Endothelial cell of umbilical vein (primary cell): ENCODE measurements around the gene MMP2. TPM values are rescaled to one million over a fixed set of nuclear protein-coding genes. Genes with fewer than 3 reads are reported as not detected.

Experiments used
- BruUV-seq: library from RNA; stranded (reverse); fragments of 400-500 nt; replicated peaks from 2 replicates; lab custom pipeline; 2021; lab: Mats Ljungman, UMichigan
- CTCF ChIA-PET: fragments of 300-600, 350-600 bp; sonication (Branson Sonifier 250); formaldehyde crosslinking; loops from one replicate; lab custom pipeline; 2021; ENCODE audit warnings: antibody characterized with exemption, inconsistent platforms; lab: Charles Lee
- POLR2A ChIA-PET: fragments of 300-600, 350-600 bp; sonication (Branson Sonifier 250); formaldehyde crosslinking; loops from one replicate; lab custom pipeline; 2021; ENCODE audit warnings: antibody characterized with exemption, inconsistent platforms; lab: Charles Lee
- DNase-seq: peaks from one replicate; pipeline ENCODE4 v3.0.0-alpha.2; 2011; ENCODE audit warnings: low read depth, low spot score
- FAIRE-seq: peaks from 2 replicates; lab custom pipeline; 2011; peaks lifted over from hg19 to GRCh38; lab: Jason Lieb, UNC
- H2AFZ ChIP-seq: 2 replicates; pipeline ENCODE4 v1.6.0; 2012; ENCODE audit warnings: low read depth, low read length, control low read depth, inconsistent platforms
- H3K27ac ChIP-seq: 2 replicates; pipeline ENCODE4 v1.5.1; 2011; ENCODE audit warnings: low read depth, mild to moderate bottlenecking, control low read depth, low read length, moderate library complexity; ENCODE audit not compliant: insufficient read depth
- H3K27me3 ChIP-seq, 2 experiments: 2 replicates each; pipeline versions ENCODE4 v1.6.0 to v1.6.1; 2011; ENCODE audit warnings: low read length in 2 of 2, mixed read lengths in 1 of 2; ENCODE audit not compliant: control insufficient read depth in 2 of 2, insufficient read depth in 2 of 2
- H3K36me3 ChIP-seq, 2 experiments: 2 replicates in 1 of 2; 3 replicates in 1 of 2; pipeline ENCODE4 v1.5.1; 2011; ENCODE audit warnings: low read length in 2 of 2, mild to moderate bottlenecking in 1 of 2, moderate library complexity in 1 of 2; ENCODE audit not compliant: control insufficient read depth in 2 of 2, insufficient read depth in 2 of 2; ENCODE audit errors: extremely low read depth in 1 of 2
- H3K4me1 ChIP-seq: 3 replicates; pipeline ENCODE4 v1.5.1; 2011; ENCODE audit warnings: mild to moderate bottlenecking, low read length; ENCODE audit not compliant: control insufficient read depth, insufficient read depth; ENCODE audit errors: extremely low read depth
- H3K4me2 ChIP-seq: 2 replicates; pipeline ENCODE4 v1.6.1; 2011; ENCODE audit warnings: low read length, control low read depth, mixed read lengths; ENCODE audit not compliant: insufficient read depth
- H3K4me3 ChIP-seq, 3 experiments: fragments of 200-600 bp in 1 of 3; sonication (generic), shearing (Covaris generic) in 1 of 3; replicated peaks in 1 of 3; 2 replicates each; pipeline ENCODE4 v1.5.1; 2011 to 2016; ENCODE audit warnings: control low read depth in 3 of 3, low read length in 3 of 3, mild to moderate bottlenecking in 2 of 3, inconsistent platforms in 1 of 3, low read depth in 1 of 3, moderate library complexity in 1 of 3; ENCODE audit not compliant: insufficient read depth in 1 of 3
- H3K79me2 ChIP-seq: 2 replicates; pipeline ENCODE4 v1.6.0; 2012; ENCODE audit warnings: low read length, inconsistent platforms; ENCODE audit not compliant: control insufficient read depth, insufficient read depth
- H3K9ac ChIP-seq: replicated peaks from 2 replicates; pipeline ENCODE3; 2011; ENCODE audit warnings: low read length, control low read depth; ENCODE audit not compliant: insufficient read depth; ENCODE audit errors: extremely low read depth
- H3K9me1 ChIP-seq: replicated peaks from 3 replicates; pipeline ENCODE4 v1.6.0; 2011; ENCODE audit warnings: mild to moderate bottlenecking, low read length; ENCODE audit not compliant: control insufficient read depth, insufficient read depth; ENCODE audit errors: extremely low read depth
- H3K9me3 ChIP-seq: replicated peaks from 2 replicates; pipeline ENCODE4 v1.5.1; 2012; ENCODE audit warnings: low read length, inconsistent platforms; ENCODE audit not compliant: control insufficient read depth, insufficient read depth
- H4K20me1 ChIP-seq: replicated peaks from 2 replicates; pipeline ENCODE3; 2011; ENCODE audit warnings: mild to moderate bottlenecking, low read length; ENCODE audit not compliant: control insufficient read depth, insufficient read depth; ENCODE audit errors: extremely low read depth
- CTCF ChIP-seq, 2 donors: IDR thresholded peaks; 1 replicate in 1 of 2; 2 replicates in 1 of 2; pipeline ENCODE4 v1.5.1; 2011; ENCODE audit warnings: low read length in 2 of 2, mild to moderate bottlenecking in 2 of 2, moderate library complexity in 2 of 2, control low read depth in 1 of 2, inconsistent platforms in 1 of 2, low read depth in 1 of 2; ENCODE audit not compliant: insufficient read depth in 1 of 2; ENCODE audit errors: extremely low read depth in 1 of 2
- EZH2 ChIP-seq: IDR thresholded peaks from 2 replicates; pipeline ENCODE4 v1.6.1; 2012; ENCODE audit warnings: borderline replicate concordance, low read depth, mild to moderate bottlenecking, moderate library complexity, low read length, inconsistent platforms; ENCODE audit not compliant: severe bottlenecking
- FOS ChIP-seq: IDR thresholded peaks from 2 replicates; pipeline ENCODE4 v1.6.1; 2011; ENCODE audit warnings: mild to moderate bottlenecking, low read length, moderate library complexity, borderline replicate concordance; ENCODE audit not compliant: insufficient read depth
- GATA2 ChIP-seq: IDR thresholded peaks from 2 replicates; pipeline ENCODE4 v1.7.0; 2011; ENCODE audit warnings: low read depth, mild to moderate bottlenecking, moderate library complexity, mixed read lengths, low read length; ENCODE audit not compliant: insufficient read length, insufficient read depth
- JUN ChIP-seq: IDR thresholded peaks from 2 replicates; pipeline ENCODE4 v1.6.1; 2011; ENCODE audit warnings: borderline replicate concordance, low read depth; ENCODE audit not compliant: insufficient read length, insufficient read depth
- MAX ChIP-seq: IDR thresholded peaks from 2 replicates; pipeline ENCODE4 v1.6.1; 2011; ENCODE audit not compliant: insufficient read depth, insufficient read length
- MYC ChIP-seq: IDR thresholded peaks from one replicate; pipeline ENCODE4 v1.6.1; 2011; ENCODE audit warnings: mild to moderate bottlenecking, low read depth, low read length
- POLR2A ChIP-seq: IDR thresholded peaks from 2 replicates; pipeline ENCODE4 v1.6.1; 2012; ENCODE audit warnings: low read depth, mild to moderate bottlenecking, control low read depth, low read length
- POLR2AphosphoS5 ChIP-seq: IDR thresholded peaks from 2 replicates; pipeline ENCODE4 v1.6.1; 2012; ENCODE audit warnings: low read depth, mild to moderate bottlenecking, control low read depth, low read length, moderate library complexity; ENCODE audit not compliant: insufficient read depth
- dilution Hi-C: fragments of 300-500 bp; cut with MboI; formaldehyde crosslinking; loops from one replicate; pipeline ENCODE4 v1.15.0; 2019; ENCODE audit warnings: low sequenced_read_pairs; ENCODE audit not compliant: extremely low pct_ligation_motif_present
- intact Hi-C: fragments of 100-400 bp; cut with micrococcal nuclease; formaldehyde crosslinking; loops from one replicate; pipeline ENCODE4 v1.10.0; 2022
- polyA plus RNA-seq, 4 experiments: library from polyadenylated mRNA; depleted of rRNA in 3 of 4; stranded (reverse) in 3 of 4; unstranded in 1 of 4; fragments of >200 nt; gene quantifications; 2 replicates each; pipeline versions ENCODE4 v1.2.1 to v1.2.3, GENCODE V29; 2011 to 2012; ENCODE audit warnings: missing spikeins in 1 of 4
- total RNA-seq: library from RNA; stranded (reverse); gene quantifications from 2 replicates; pipeline ENCODE4 v1.2.3, GENCODE V29; 2021

MMP2 gene
- total and polyA plus RNA-seq, 2 donors (not counting 3 experiments of a cell fraction or from before 2014, with no cell fraction given), result 771 to 1,508 TPM

GRCh38 chr16:55499951-55500529, 21.0 kb downstream of the MMP2 start:
- no TSS peak for BruUV-seq
- Histone ChIP-seq H3K79me2 (no peaks in the 10 kb centered on the region), H3K9me1 (no peaks in the 10 kb centered on the region), H3K9me3 (no peaks in the 10 kb centered on the region), H2AFZ (no peak overlapping the region), H3K36me3 (peaks cover 38 to 41% of the 10 kb centered on the region in 2 experiments), H3K4me1 (peaks cover 80% of the 10 kb centered on the region), H3K9ac (peak overlapping the region; percentile 79), H3K4me2 (peak overlapping the region; percentile 4), H3K27me3 (no peaks in the 10 kb centered on the region), H3K4me3 (no peak overlapping the region), H4K20me1 (no peaks in the 10 kb centered on the region), H3K27ac (peak overlapping the region; percentile 95)
- CTCF ChIA-PET, result interaction anchor here (0.9 to 5.5 kb wide), 10 partner anchors 10 to 202 kb away, joined by 3 to 34 read pairs (median 6); no protein-coding TSS in a partner anchor
- POLR2A ChIA-PET, result interaction anchor here (0.6 to 1.6 kb wide), 2 partner anchors 10 to 20 kb away, joined by 4 to 6 read pairs; no protein-coding TSS in a partner anchor
- TF ChIP-seq MYC (peak; percentile 85), POLR2A (peak; percentile 61), MAX (peak; percentile 52), CTCF (IDR thresholded peaks at IDR 0.05; ENCODE audit: extremely low read depth in 1 of 2, insufficient read depth in 1 of 2, low read depth in 1 of 2, low read length in 2 of 2) (no peak), POLR2AphosphoS5 (peak; percentile 80), JUN (peak; percentile 78), FOS (peak; percentile 67), EZH2 (no peak), GATA2 (peak; percentile 99)
- dilution Hi-C loops (no loop called here), intact Hi-C loops (loop anchor here (1.0 to 5.0 kb wide), 7 partner anchors 9 to 1983 kb away; partner anchors contain the start of genes LPCAT2 and MMP2)
- peak; percentile 98 for DNase-seq
- peak; percentile 97 for FAIRE-seq
